ENCODE data around the gene SLC35F1.

- TF ChIP-seq CTCF (IDR thresholded peaks at IDR 0.05) (no peak), POLR2A (IDR thresholded peaks at IDR 0.05) (no peak)
Observed at GRCh38 chr6:117919275-117919674, 12.2 kb downstream of the SLC35F1 start.
